ENCODE data around the gene GAK.
"Not testable (repeated sequence)": the region's sequence is repeated elsewhere in the genome, so short reads cannot be mapped to it uniquely, and the experiment has no call there.

Gene GAK

GRCh38 chr4:821181-821591 is 110.9 kb downstream of the GAK start:
- in situ Hi-C loops (cut with MboI; ENCODE audit: low sequenced_read_pairs): no loop called here

DNA sequence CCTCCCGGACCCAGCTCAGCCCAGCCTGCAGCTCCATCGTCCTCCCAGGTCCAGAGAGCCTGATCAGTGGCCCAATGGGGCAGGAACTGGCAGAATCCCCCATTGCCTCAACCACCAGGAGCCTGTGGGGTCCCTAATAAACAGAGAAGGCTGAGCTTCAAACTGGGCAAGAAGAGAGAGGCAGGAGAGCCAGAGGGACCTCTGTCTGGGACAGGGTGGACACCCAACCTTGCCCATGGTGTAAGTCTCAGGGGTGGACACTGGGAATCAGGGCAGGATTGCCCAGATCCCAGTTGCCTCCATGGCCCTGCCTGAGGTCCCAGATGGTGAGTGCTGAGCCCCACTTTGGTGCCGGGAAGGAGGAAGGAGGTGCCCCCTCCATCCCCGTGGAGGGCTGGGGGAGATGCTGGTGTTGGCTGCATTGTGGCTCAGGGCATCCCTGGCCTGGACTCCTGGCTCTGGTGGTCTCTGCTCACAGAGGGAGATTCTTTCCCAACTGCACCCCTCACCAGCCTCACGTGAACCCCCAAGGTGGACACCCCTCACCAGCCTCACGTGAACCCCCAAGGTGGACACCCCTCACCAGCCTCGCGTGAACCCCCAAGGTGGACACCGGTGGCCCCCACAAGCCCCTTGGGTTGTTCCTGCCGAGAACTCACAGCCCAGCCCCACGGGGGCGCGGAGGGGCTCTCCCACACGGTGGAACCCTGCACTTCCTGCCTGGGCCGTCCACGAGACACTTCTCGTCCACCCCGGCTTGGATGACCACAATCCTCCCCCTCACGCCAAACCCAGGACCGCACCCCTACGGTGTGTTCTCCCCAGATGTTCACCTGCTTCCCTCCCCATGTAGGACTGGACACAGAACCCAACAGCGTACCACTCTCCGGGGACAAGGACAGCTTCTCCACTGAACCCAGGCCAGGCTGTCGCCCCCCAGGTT is 111.6 kb downstream of the GAK start:
- in situ Hi-C loops (cut with MboI; ENCODE audit: low sequenced_read_pairs): no loop called here

DNA sequence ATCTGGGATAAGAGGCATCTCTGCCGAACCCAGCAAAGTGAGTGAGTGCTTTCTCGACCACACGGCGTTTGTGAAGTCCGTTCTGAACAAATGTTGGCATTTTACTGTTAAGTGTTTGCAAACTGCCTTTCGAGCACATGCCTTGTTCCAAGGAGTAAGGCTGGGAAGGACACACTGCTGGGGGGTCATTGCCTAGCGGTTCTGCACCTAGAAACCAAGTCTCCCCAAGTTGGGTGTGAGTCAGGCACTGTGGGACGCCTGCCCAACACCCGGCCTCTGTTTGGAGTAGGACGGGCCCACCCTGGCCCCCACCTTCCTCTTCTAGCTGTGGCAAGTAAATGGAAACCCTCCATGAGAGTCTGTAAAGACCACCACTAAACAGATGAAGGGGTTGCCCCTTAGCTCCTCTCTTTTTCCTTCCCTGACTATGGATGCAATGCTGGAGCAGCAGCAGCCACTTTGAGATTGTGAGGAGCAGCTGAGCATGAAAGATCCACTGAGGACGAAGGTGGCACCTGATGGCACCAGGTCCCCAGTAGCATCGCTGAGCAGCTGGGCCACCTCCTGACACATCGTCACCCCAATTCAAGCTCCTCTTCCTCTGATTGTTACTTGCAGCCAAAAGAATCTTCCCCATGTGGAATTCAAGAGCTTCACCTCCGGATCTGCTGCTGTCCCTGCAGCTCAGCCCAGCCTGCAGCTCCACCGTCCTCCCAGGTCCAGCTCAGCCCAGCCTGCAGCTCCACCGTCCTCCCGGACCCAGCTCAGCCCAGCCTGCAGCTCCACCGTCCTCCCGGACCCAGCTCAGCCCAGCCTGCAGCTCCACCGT is 112.5 kb downstream of the GAK start:
- in situ Hi-C loops (cut with MboI; ENCODE audit: low sequenced_read_pairs): no loop called here

DNA sequence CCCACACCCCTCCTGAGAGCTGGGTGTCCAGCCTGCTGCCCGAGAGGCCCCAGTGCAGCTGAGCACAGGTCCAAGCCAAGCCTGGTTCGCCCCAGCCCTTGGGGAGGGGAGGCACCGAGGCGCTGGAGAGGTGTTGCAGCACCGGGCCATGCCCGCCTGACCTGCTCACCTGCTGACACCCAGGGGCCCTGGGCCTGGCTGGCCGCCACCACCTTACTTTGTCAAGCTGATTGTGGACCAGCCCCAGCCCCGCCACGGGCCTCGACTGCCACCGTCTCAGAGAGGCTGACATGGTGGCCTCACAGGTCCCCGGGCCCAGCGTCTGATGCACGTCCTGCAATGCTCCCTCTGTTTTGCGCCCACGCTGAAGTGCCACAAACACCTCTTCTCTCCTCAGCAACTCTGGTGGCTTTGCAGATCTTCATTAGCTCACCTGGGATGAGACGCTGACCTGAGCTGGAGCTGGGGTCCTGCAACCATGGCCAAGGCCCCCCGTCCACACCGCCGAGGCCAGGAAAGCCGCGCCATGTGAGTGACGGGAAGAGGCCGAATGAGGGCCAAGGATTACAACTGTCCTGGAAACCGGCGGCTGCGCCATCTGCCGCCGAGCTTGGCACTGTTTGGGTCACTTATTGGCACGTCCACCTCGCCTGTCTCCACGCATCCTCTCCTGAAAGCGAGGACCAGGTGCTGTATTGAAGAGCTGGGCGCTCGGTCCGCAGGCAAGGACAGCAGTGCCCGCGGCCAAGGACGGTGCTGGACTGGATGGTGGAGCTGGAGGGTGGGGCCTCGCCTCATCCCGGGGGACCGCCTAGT is 113.8 kb downstream of the GAK start:
- in situ Hi-C loops (cut with MboI; ENCODE audit: low sequenced_read_pairs): no loop called here

DNA sequence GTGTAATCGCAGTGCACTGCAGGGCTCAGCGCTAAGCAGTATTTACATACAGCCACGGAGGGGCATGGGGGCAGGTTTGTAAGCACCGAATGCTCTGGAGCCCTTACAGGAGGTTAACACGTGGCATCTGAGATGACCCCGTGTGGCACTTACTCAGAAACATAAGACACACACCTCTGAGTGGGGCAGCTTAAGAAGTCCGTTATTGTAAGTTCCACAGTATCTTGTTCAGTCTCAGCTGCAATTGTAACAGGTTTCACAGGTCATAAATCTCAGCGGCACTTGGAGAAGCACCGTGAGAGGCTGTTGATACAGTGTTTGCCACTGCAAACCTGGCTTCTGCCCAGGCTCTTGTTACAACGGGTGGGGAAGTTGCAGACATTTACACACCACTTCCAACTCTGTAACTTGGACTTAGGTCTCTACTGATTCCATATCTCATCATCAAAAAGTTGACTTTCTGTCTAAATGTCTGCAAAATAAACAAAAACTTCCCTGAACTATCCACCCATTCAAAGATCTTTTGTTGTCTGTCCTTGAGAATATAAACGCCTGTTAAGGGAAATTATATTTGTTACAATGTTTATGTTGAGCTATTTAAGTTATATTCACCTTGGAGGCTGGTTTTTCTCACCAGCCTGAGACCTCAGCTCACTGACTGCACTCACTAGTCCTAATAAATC is 116.5 kb downstream of the GAK start:
- in situ Hi-C loops (cut with MboI; ENCODE audit: low sequenced_read_pairs): no loop called here

DNA sequence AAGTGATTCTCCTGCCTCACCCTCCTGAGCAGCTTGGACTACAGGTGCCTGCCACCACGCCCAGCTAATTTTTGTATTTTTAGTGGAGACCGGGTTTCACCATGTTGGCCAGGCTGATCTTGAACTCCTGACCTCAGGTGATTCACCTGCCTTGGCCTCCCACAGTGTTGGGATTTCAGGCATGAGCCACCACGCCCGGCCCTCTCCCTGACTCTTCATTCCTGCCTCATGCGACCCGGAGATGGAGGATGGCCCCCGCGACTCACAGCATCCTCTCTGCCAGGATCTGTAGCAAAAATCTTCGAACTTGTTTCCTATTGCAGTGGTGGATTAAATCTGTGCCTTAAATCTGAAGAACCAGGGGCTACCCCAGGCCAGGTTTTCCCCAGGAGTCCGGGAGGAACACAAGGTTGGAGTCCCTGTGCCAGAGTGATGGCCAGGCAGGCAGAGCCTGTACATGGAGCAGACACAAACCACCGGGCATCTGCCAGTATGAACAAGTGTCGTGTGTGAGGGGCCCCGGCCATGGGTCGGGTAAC is 117.7 kb downstream of the GAK start:
- in situ Hi-C loops (cut with MboI; ENCODE audit: low sequenced_read_pairs): no loop called here

- in situ Hi-C loops (cut with MboI; ENCODE audit: low sequenced_read_pairs): no loop called here
Measured at GRCh38 chr4:813900-814299, 118.2 kb downstream of the GAK start.

GRCh38 chr4:808860-809570 is 123.1 kb downstream of the GAK start:
- in situ Hi-C loops (cut with MboI; ENCODE audit: low sequenced_read_pairs): no loop called here

- in situ Hi-C loops (cut with MboI; ENCODE audit: low sequenced_read_pairs): no loop called here
Measured at GRCh38 chr4:807792-808191, 124.3 kb downstream of the GAK start.

- in situ Hi-C loops (cut with MboI; ENCODE audit: low sequenced_read_pairs): not testable (repeated sequence)
Measured at GRCh38 chr4:806979-807378, 125.1 kb downstream of the GAK start.

DNA sequence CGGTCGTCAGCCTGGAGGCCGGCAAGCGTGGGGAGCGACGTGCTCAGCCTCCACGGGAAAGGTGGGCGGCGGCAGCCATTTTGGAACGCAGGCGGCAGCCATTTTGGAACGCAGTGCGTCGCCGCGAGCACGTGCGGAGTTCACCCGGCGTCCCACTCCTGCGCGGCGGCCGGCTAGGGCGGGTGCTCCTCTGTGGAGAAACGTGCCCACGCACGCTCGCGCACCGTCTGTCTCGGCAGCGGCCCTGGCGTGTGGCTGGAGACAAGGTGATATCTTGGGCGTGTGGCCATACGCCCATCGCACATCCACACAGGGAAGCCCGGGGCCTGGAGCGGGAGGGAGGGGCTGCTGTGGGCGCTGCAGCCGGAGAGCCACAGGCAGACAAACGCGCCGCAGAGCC is 127.3 kb downstream of the GAK start:
- in situ Hi-C loops (cut with MboI; ENCODE audit: low sequenced_read_pairs): no loop called here

- in situ Hi-C loops (cut with MboI; ENCODE audit: low sequenced_read_pairs): no loop called here
Measured at GRCh38 chr4:803884-804283, 128.2 kb downstream of the GAK start.

DNA sequence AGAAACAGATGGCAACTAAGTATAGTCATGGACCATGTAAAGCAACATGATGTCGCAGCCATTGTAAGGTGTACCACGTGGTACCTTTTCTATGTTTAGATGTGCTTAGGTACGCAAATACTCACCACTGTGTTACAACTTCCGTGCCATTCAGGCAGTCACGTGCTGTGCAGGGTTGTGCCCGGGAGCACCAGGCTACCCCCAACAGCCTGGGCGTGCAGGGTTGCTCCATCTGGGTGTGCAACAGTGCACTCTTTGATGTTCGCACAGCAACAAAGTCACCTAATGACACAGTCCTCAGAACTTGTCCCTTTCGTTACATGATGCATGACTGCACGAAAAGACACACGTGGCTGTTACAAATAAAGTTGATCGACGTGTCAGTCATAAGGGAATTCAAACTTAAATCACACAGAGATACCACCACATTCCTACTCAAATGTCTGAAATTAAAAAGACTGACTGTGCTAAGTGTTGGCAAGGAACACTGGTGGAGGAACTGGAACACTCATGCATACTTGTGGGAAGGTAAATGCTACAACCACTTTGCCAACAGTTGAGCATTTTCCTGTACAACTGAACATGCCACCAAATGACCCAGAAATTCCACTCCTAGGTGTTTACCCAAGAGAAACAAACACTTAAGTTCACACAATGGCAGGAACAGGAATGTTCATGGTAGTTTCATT is 130.5 kb downstream of the GAK start:
- in situ Hi-C loops (cut with MboI; ENCODE audit: low sequenced_read_pairs): no loop called here

Data from HL-60/S4 treated with phorbol 12-myristate 13-acetate at 8.2 ng/mL for 4 days and 3 days (cell line).